B cell (primary cell): ENCODE measurements around the gene NOC4L. TPM values are rescaled to one million over a fixed set of nuclear protein-coding genes. Genes with fewer than 3 reads are reported as not detected.

ENCODE experiments used
- ATAC-seq: fragments of 200-7000 bp; cut with Tn5 transposase; one replicate; pipeline ENCODE4 v1.10.0; 2021; ENCODE audit warnings: low read depth, mild to moderate bottlenecking, moderate number of reproducible peaks, moderate library complexity
- CTCF ChIA-PET: fragments of 350-600 bp; sonication (Branson Sonifier 250); formaldehyde crosslinking; loops from one replicate; lab custom pipeline; 2021; ENCODE audit warnings: antibody characterized with exemption, inconsistent platforms; lab: Charles Lee
- POLR2A ChIA-PET: fragments of 350-600 bp; sonication (Branson Sonifier 250); formaldehyde crosslinking; loops from one replicate; lab custom pipeline; 2021; ENCODE audit warnings: antibody characterized with exemption; lab: Charles Lee
- DNase-seq: peaks from one replicate; pipeline ENCODE4 v3.0.0; 2013
- H2AFZ ChIP-seq: 2 replicates; pipeline ENCODE4 v1.6.1; 2012; ENCODE audit warnings: mild to moderate bottlenecking, low read depth, low read length; ENCODE audit not compliant: insufficient read depth, poor library complexity, severe bottlenecking
- H3K27ac ChIP-seq, 2 donors: 1 replicate in 1 of 2; 2 replicates in 1 of 2; pipeline ENCODE4 v1.5.1; 2012 to 2013; ENCODE audit warnings: low read length in 2 of 2, mild to moderate bottlenecking in 2 of 2, moderate library complexity in 1 of 2
- H3K27me3 ChIP-seq, 4 experiments: fragments of 200-600 bp in 1 of 4; sonication (generic) in 1 of 4; replicated peaks in 1 of 4; 1 replicate in 2 of 4; 2 replicates in 2 of 4; pipeline versions ENCODE4 v1.6.1 to v1.7.0; 2013 to 2016; ENCODE audit warnings: low read length in 3 of 4, mild to moderate bottlenecking in 2 of 4, mixed read lengths in 1 of 4, moderate library complexity in 1 of 4; ENCODE audit not compliant: insufficient read depth in 4 of 4, control insufficient read depth in 3 of 4; ENCODE audit errors: control extremely low read depth in 1 of 4
- H3K36me3 ChIP-seq, 2 experiments: replicated peaks in 1 of 2; 1 replicate in 1 of 2; 2 replicates in 1 of 2; pipeline versions ENCODE4 v1.6.1 to v1.7.1; 2013; ENCODE audit warnings: low read length in 1 of 2; ENCODE audit not compliant: insufficient read depth in 2 of 2, control insufficient read depth in 1 of 2; ENCODE audit errors: control extremely low read depth in 1 of 2, extremely low read depth in 1 of 2
- H3K4me1 ChIP-seq, 2 donors: fragments of 200-600 bp in 1 of 2; sonication (generic) in 1 of 2; 1 replicate in 1 of 2; 2 replicates in 1 of 2; pipeline versions ENCODE4 v1.5.1 to v1.6.1; 2013 to 2017; ENCODE audit warnings: low read length in 2 of 2; ENCODE audit not compliant: control insufficient read depth in 2 of 2, insufficient read depth in 2 of 2
- H3K4me2 ChIP-seq: replicated peaks from 2 replicates; pipeline ENCODE3; 2012; ENCODE audit warnings: mild to moderate bottlenecking, low read depth, low read length; ENCODE audit not compliant: poor library complexity, severe bottlenecking
- H3K4me3 ChIP-seq, 5 experiments: fragments of 200-600 bp in 1 of 5; sonication (generic) in 1 of 5; 1 replicate in 3 of 5; 2 replicates in 2 of 5; pipeline versions ENCODE4 v1.5.1 to v1.7.0; 2011 to 2016; ENCODE audit warnings: low read length in 4 of 5, mild to moderate bottlenecking in 4 of 5, low read depth in 2 of 5, control low read depth in 1 of 5, moderate library complexity in 1 of 5; ENCODE audit not compliant: insufficient read depth in 1 of 5; ENCODE audit errors: control extremely low read depth in 1 of 5, extremely low read depth in 1 of 5
- H3K79me2 ChIP-seq: fragments of 200-600 bp; sonication (generic); one replicate; pipeline ENCODE4 v1.6.0; 2016; ENCODE audit warnings: low read length; ENCODE audit not compliant: control insufficient read depth, insufficient read depth
- H3K9ac ChIP-seq: fragments of 200-600 bp; sonication (generic); 2 replicates; pipeline ENCODE4 v1.6.1; 2017; ENCODE audit warnings: mild to moderate bottlenecking, low read length, moderate library complexity
- H3K9me3 ChIP-seq, 3 donors: one replicate each; pipeline versions ENCODE4 v1.6.1 to v1.7.1; 2013; ENCODE audit warnings: low read length in 2 of 3; ENCODE audit not compliant: control insufficient read depth in 2 of 3, insufficient read depth in 1 of 3; ENCODE audit errors: control extremely low read depth in 1 of 3
- H4K20me1 ChIP-seq: 2 replicates; pipeline ENCODE4 v1.6.0; 2012; ENCODE audit warnings: mild to moderate bottlenecking, low read length; ENCODE audit not compliant: insufficient read depth, control insufficient read depth, poor library complexity, severe bottlenecking
- H3K27ac Mint-ChIP-seq: one replicate; pipeline ENCODE4 v1.8.0; 2021; ENCODE audit warnings: mixed read lengths
- H3K27me3 Mint-ChIP-seq: one replicate; pipeline ENCODE4 v1.8.0; 2021; ENCODE audit warnings: mixed read lengths
- H3K4me1 Mint-ChIP-seq: one replicate; pipeline ENCODE4 v1.8.0; 2021; ENCODE audit warnings: mixed read lengths
- H3K4me3 Mint-ChIP-seq: one replicate; pipeline ENCODE4 v1.8.0; 2021; ENCODE audit warnings: mixed read lengths
- H3K9me3 Mint-ChIP-seq: one replicate; pipeline ENCODE4 v1.8.0; 2022; ENCODE audit warnings: mixed read lengths; ENCODE audit not compliant: insufficient read depth
- EZH2 ChIP-seq: IDR thresholded peaks from 2 replicates; pipeline ENCODE4 v1.6.1; 2012; ENCODE audit warnings: borderline replicate concordance, low read depth, mild to moderate bottlenecking, moderate library complexity, low read length; ENCODE audit not compliant: insufficient read depth, poor library complexity, severe bottlenecking
- WGBS: methylation state at CpG from one replicate; pipeline ENCODE4 v1.1.5; 2013; ENCODE audit warnings: missing lambda C conversion rate; ENCODE audit not compliant: insufficient coverage; 5-methylcytosine and 5-hydroxymethylcytosine counted together
- intact Hi-C: fragments of 100-400 bp; cut with micrococcal nuclease; formaldehyde crosslinking; loops from one replicate; pipeline ENCODE4 v1.10.0; 2022
- polyA plus RNA-seq: library from polyadenylated mRNA; depleted of rRNA; stranded (reverse); fragments of >200 nt; gene quantifications from 2 replicates; pipeline ENCODE4 v1.2.3, GENCODE V29; 2012
- total RNA-seq, 2 donors: library from RNA; stranded (reverse); fragments of 120-200 nt in 1 of 2; gene quantifications; 1 replicate in 1 of 2; 2 replicates in 1 of 2; pipeline versions ENCODE4 v1.2.3 to v1.2.4, GENCODE V29; 2013 to 2022
- TF ChIP-seq, protein P1 (sequence below): fragments of 200-600 bp; IDR thresholded peaks from one replicate; pipeline ENCODE4 v1.8.0; 2022; ENCODE audit warnings: antibody characterized with exemption, mild to moderate bottlenecking

NOC4L gene
- total and polyA plus RNA-seq, 2 donors (not counting 1 experiment from before 2014, with no cell fraction given), result 13.1 to 21.9 TPM

GRCh38 chr12:132196038-132196872 is 52.0 kb downstream of the NOC4L start:
- H3K9me3 ChIP-seq, result peaks cover 0 to 24% (median 11%) of the 10 kb centered on the region in 3 donors
- peaks cover 3% of the 10 kb centered on the region for H3K27me3 Mint-ChIP-seq
- WGBS, result 86% methylated on average over 30 of the region's 32 CpGs
- no peaks in the 10 kb centered on the region for H3K4me1 ChIP-seq
- H4K20me1 ChIP-seq, result no peaks in the 10 kb centered on the region
- no peak overlapping the region for H2AFZ ChIP-seq
- TF ChIP-seq, protein P1, sequence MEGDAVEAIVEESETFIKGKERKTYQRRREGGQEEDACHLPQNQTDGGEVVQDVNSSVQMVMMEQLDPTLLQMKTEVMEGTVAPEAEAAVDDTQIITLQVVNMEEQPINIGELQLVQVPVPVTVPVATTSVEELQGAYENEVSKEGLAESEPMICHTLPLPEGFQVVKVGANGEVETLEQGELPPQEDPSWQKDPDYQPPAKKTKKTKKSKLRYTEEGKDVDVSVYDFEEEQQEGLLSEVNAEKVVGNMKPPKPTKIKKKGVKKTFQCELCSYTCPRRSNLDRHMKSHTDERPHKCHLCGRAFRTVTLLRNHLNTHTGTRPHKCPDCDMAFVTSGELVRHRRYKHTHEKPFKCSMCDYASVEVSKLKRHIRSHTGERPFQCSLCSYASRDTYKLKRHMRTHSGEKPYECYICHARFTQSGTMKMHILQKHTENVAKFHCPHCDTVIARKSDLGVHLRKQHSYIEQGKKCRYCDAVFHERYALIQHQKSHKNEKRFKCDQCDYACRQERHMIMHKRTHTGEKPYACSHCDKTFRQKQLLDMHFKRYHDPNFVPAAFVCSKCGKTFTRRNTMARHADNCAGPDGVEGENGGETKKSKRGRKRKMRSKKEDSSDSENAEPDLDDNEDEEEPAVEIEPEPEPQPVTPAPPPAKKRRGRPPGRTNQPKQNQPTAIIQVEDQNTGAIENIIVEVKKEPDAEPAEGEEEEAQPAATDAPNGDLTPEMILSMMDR, result no peak
- no peak for TF ChIP-seq EZH2
- no peaks in the 10 kb centered on the region for H3K4me1 Mint-ChIP-seq
- peaks cover 0 to 11% (median 1%) of the 10 kb centered on the region in 4 experiments for H3K27me3 ChIP-seq
- ChIA-PET CTCF (no interaction called here), POLR2A (no interaction called here)
- intact Hi-C loops, result no loop called here
- no peak overlapping the region for H3K27ac Mint-ChIP-seq
- no peak overlapping the region for H3K27ac ChIP-seq
- peaks cover 6% of the 10 kb centered on the region for H3K9me3 Mint-ChIP-seq
- H3K4me2 ChIP-seq, result no peak overlapping the region
- DNase-seq (no peak), ATAC-seq (no peak)
- no peaks in the 10 kb centered on the region for H3K36me3 ChIP-seq
- no peak overlapping the region for H3K4me3 Mint-ChIP-seq
- H3K9ac ChIP-seq, result no peak overlapping the region
- H3K4me3 ChIP-seq, result no peak overlapping the region
- H3K79me2 ChIP-seq, result no peaks in the 10 kb centered on the region

DNA sequence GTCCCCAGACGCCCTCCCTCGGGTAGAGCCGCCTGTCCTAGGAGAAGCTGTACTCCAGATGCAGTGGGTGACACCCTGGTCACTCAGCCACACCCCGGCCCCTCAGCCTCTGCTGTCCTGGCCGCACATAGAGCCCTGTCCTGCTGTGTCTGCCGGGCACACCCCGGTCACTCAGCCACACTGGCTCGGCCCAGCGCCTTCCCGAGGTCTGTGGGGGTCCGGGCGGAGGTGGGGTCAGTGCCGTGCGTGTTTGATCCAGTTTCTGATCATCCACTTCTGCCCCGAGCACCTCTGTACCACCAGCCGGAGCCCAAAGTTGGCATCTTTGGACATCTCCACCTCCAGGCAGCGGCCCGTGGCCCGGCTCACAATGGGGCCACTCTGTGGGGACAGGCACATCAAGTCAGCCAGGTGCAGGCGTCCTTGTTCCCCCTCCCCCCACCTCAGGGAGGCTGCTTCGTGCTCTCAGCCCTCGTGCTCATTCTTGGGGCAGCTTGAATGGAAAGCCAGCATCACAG is 52.7 kb downstream of the NOC4L start:
- H3K27ac Mint-ChIP-seq, result no peak overlapping the region
- peaks cover 3% of the 10 kb centered on the region for H3K27me3 Mint-ChIP-seq
- CTCF ChIA-PET, result no interaction called here
- no peak overlapping the region for H3K4me3 ChIP-seq
- ATAC-seq (no peak), DNase-seq (no peak)
- no peaks in the 10 kb centered on the region for H3K79me2 ChIP-seq
- H3K9me3 ChIP-seq, result peaks cover 0 to 24% (median 11%) of the 10 kb centered on the region in 3 donors
- H3K9me3 Mint-ChIP-seq, result peaks cover 6% of the 10 kb centered on the region
- WGBS, result 90% methylated on average over 22 of the region's 22 CpGs
- H2AFZ ChIP-seq, result no peak overlapping the region
- no peaks in the 10 kb centered on the region for H3K36me3 ChIP-seq
- no peak overlapping the region for H3K4me3 Mint-ChIP-seq
- no peak overlapping the region for H3K27ac ChIP-seq
- H3K27me3 ChIP-seq, result peaks cover 0 to 14% (median 1%) of the 10 kb centered on the region in 4 experiments
- TF ChIP-seq EZH2, result no peak
- TF ChIP-seq, protein P1, result no peak
- no peaks in the 10 kb centered on the region for H3K4me1 ChIP-seq
- no peak overlapping the region for H3K9ac ChIP-seq
- POLR2A ChIA-PET, result no interaction called here
- no peaks in the 10 kb centered on the region for H3K4me1 Mint-ChIP-seq
- H3K4me2 ChIP-seq, result no peak overlapping the region
- intact Hi-C loops, result no loop called here
- no peaks in the 10 kb centered on the region for H4K20me1 ChIP-seq
